SW 1271 (cell line): ENCODE results near the gene FZD10.

ENCODE experiments used
- DNase-seq, 2 experiments: peaks; one replicate each; lab custom pipeline; 2025; lab: John Stamatoyannopoulos, UW

Gene FZD10

DNA sequence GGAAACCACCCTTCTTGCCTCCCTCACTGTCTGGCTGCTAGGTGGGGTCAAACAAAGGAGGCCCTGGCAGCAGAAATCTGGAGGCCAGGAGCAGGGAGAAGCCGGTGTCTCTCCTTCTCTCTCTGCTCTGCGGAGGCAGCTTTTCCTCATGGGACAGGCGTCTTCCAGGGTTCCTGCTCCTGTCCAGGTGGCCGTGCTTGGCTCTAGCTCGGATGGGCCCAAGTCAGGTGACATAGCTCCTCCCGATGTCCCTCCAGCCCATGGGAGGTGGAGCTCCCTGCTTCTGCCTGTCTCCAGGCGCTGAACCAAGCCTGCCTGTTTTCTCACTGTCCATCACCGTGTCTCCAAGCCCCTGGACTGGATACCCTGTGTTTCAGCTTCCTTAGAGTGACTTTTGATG, 30.5 kb upstream of the FZD10 start:
- DNase-seq = no peak

- no peak for DNase-seq
These were observed 29.3 kb upstream of the FZD10 start for GRCh38 chr12:130132831-130133511.

DNA sequence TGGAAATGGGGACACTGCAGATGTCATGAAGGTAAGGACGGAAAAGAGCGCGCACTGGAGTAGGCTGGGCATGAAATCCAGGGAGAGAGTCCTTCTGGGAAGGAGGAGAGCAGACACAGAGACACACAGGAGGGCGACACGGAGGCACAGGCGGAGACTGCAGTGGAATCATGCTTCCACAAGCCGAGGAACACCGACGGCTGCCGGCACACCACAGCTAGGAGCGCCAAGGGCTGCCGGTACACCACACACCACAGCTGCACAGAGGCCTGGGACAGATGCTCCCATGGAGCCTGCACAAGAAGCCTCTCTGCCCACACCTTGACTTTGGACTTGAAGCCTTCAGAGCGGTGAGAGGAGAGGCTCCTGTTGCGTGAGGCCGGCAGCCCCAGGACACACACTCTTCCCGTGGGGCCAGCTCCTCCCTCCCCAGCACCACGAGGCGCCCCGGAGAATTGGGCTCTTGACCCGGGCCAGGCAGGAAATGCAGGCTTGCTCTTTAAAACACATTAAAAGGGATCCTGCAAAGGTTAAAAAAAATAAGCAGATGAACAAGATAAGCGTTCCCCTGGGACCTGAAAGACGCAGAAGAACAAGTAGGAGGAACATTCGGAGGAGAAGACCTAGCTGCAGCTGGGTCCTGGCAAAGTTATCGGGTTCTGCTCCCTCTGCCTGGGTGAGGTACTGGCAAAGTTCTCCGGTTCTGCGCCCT, 28.3 kb upstream of the FZD10 start:
- DNase-seq = no peak

GRCh38 chr12:130134563-130134915, 27.7 kb upstream of the FZD10 start:
- DNase-seq = no peak

DNA sequence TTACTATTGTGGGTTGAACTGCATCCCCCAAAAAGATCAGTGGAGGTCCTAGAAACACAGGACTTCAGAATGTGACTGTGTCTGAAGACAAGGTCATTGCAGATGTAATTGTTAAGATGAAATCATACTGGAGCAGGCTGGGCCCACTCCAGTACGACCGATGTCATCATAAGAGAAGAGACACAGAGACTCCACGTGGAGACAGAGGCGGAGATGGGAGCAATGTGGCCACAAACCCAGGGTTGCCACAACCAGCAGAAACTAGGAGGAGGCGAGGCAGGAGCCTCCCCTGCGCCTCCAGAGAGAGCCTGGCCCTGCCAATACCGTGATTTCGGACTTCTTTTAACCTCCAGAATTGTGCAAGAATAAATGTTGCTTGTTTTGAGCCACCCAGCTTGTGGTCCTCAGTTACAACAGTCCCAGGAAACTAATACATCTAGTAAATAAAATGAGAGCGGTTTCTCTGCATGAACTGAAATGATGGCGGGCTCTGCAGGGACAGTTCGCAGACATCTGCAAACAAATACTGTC, 25.7 kb upstream of the FZD10 start:
- no peak for DNase-seq

GRCh38 chr12:130137040-130138018, 24.9 kb upstream of the FZD10 start:
- DNase-seq = no peak

- no peak for DNase-seq
These were observed 23.8 kb upstream of the FZD10 start for GRCh38 chr12:130138478-130138877.

GRCh38 chr12:130139567-130140421, 22.5 kb upstream of the FZD10 start:
- no peak for DNase-seq

DNA sequence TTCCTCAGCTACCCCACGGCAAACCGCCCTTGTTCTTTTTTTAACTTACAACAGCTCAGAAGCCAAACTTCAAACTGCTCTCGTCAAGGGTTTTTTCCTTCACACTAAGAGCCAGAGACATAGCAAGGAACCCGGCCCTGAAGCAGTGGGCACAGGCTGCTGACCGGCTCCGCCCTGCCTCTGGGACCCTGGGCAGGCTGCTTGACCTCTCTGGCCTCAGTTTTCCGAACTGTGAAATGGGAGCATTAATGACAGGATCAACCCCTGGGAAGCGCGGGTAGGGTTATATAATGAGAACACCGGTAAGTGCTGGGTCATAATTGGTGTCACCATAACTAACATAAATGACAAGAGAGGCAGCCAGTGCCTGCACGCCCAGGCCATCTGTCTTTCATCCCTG, 21.2 kb upstream of the FZD10 start:
- no peak for DNase-seq

DNA sequence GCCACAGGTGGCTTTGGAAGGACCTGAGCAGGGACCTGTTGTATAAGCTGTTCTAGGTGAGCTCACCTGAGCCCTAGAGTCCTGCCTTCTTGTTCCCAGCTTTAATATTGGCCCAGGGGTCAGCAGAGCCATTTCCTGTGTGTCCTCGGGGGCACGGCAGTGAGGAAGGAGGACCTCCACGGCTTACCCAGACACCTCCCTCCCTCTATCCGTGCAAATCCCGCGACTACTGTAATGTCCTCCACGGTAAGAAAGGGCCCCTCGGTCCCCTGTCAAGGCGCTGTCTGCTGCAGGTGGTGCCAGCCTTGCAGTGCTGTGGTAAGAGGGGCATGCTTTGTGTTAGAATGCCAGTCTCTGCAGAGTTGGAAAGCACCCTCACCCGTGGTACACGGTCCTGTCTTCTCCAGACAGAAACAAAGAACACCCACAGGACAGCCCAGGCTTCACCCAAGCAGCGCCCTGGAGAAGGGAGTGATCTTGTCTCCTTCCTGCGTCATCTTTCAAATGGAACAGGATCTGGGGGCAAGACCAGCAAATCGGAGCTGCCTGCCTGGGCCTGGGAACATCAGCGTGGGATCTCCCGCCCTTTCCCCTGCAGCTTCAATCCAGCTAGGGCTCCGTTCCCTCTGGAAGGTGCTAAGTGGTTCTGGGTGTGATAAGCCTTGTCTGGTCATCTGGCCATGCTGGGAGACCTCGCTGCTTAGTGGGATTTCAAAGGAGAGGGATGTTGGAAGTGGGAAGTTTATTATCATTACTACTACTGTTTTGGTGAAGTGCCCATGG, 20.2 kb upstream of the FZD10 start:
- no peak for DNase-seq

GRCh38 chr12:130142736-130143135, 19.5 kb upstream of the FZD10 start:
- DNase-seq = no peak

GRCh38 chr12:130143136-130143535, 19.1 kb upstream of the FZD10 start:
- no peak for DNase-seq

GRCh38 chr12:130144256-130144655, 18.0 kb upstream of the FZD10 start:
- DNase-seq = no peak

DNA sequence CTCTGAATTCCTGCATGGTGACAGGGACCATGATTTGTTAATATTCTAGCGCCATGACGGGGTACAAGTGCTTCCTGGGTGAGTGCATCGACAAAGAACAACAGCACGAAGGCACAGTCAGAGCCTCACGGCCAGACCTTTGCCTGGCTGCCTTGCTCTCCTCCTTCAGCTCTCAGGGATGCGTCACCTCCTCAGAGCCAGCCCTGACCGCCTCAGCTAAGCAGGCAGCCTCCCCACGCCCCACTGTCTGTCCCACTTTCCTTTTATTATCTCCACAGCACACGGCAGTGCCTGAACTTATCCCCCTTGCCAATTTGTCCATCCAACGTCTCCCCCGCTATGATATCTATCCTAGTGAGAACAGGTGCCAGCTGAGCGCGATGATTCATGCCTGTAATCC, 16.5 kb upstream of the FZD10 start:
- DNase-seq = no peak

DNA sequence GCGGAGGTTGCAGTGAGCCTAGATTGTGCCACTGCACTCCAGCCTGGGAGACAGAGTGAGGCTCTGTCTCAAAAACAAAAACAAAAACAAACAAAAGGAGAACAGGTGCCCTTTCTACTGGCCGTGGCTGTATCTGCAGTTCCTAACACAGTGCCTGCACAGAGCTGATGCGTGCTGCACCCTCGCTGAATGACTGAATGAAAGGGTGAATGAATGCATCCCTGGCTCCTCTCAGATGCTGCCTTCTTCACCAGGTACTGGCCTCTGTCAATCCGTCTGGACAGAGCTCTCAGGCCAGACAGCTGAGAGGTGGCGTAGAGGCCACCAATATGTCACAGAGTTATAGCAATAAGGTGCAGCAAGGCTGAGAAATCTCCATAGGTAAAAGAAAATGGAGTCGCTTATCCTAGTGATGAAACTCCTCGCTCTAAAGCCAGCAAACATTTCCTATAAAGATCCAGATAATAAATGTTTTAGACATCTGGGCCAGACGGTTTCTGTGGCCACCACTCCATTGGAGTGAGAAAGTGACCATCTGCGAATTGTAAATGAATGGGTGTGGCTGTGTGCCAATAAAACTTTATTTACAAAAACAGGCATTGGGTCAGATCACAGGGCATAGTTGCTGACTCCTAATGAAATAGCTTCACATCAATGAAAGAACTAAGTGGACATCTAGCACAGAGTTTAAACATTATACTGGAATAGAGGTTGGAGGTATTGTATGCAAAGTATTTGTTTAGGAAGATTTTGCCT, 15.9 kb upstream of the FZD10 start:
- DNase-seq = no peak

DNA sequence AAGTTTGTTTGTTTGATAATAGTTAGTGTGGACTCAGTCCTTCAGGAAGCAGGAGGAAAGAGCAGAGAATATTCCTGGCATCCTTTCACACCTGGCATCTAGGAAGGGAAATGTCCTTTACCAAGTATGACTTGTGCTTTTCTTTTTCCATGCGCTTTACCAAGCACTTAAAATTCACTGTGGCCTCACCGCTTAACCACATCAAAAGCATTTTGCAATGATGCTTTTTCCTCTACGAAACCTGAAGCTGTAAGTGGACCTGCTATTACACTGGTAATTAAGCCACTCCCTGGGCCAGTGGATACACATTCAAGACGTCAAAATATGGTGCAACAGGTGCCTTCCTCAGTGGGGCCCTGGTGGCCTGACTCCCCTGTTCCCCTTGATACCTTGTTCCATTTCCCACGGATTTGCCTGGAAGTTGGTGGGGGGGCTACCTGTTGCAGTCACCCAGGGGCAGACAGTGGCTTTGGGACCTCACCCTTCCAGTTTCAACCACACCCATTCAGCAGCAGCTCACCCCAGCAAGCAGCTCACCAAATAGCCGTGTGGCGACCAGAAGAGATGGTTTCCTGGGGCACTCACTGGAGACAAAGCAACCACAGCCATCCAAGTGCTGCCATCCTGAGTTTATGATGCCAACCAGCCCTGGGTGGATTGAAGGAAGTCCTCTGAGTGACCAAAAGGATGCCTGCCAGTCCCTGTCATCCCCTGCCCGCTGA, 14.2 kb upstream of the FZD10 start:
- no peak for DNase-seq

DNA sequence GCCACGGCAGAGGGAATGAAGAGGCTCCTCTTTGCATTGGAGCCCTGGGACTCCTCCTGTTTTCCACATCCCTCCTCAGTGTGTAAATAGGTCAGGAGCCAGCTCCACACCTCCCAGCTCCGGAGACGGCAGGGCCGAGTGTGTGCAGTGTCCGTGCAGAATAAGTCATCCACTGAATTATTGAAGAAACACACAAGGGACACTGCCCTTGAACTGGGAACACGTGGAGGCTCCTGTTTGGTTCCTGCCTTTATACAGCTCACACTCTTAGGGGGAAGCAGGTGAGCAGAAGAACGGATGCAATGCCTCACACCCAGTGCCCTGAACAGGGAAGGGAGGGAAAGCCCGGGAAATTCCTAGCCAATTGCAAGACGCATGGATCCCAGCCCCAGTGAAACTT, 10.4 kb upstream of the FZD10 start:
- DNase-seq = no peak

DNA sequence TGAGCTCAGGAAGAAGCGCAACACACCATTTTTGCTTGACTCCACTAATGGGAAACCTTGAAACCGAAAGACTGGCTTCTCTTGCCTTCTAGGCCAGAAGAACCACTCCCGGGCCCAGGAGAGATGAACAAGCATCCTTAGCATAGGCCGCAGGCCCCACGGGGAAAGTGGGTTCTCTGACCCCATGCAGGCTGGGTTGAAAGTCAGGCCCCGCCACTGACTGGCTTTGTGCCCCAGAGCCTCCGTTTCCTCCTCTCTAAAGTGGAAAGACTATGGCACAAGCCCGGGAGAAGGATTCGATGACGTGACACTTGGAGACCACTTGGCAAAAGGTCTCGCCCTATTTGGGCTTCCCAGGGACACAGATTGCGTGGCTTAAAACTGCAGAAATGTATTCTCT, 9.9 kb upstream of the FZD10 start:
- DNase-seq = no peak

DNA sequence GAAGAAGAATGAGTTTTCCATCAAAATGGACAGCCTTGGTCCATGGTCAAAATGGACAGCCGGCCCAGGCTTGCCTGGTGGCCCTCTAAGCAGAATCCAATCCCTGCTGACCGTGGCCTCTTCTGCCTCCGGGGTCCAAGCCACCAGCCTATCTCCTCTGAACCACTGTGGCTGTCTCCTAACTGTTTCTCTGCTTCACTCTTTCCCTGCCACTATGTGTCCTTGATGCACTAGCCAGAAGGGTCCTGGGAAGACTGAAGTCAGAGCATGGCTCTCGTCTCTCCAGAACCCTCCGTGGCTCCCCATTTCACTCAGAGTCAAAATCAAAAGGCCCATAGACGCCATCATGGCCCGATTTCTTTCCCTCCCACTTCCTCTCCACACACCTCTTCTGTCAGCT, 8.5 kb upstream of the FZD10 start:
- DNase-seq = no peak
